Measurements from ENCODE around the gene PCYT2. TPM values are rescaled to one million over a fixed set of nuclear protein-coding genes. Genes with fewer than 3 reads are reported as not detected.

PCYT2 gene
- total and polyA plus RNA-seq, 2 donors (not counting 1 experiment from before 2014, with no cell fraction given), result 33.4 to 34.9 TPM

DNA sequence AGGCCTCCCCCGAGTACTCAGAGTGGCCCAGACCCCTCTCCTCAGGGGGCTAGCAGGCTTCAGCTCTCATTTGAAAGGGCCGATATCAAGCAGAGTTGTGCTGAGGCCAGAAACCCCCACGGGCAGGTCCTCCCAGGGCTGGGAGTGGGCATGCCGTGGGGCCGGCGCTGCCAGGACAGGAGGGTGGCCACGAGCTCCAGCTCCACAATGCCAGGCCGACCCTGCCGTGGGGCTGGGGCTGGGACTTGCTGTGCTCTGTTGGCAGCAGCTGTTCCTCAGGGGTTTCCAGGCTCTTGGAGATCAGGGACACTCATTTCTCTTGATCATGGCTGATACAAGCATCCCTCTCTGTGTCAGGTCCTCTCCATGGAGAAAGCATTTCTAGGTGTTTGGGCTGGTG lies 12.3 kb downstream of the PCYT2 start:
- no peaks in the 10 kb centered on the region for H3K9me3 Mint-ChIP-seq (ENCODE audit: insufficient read depth)
- peaks cover 5% of the 10 kb centered on the region for H3K4me1 Mint-ChIP-seq
- Histone ChIP-seq H3K79me2 (ENCODE audit: control insufficient read depth, insufficient read depth, low read length) (no peaks in the 10 kb centered on the region), H3K9ac (ENCODE audit: low read length) (no peak overlapping the region), H3K4me2 (replicated peaks; ENCODE audit: low read depth, low read length, poor library complexity, severe bottlenecking) (no peak overlapping the region), H3K4me1 (ENCODE audit: control insufficient read depth in 2 of 2, insufficient read depth in 2 of 2, low read length in 2 of 2) (peaks cover 6 to 15% of the 10 kb centered on the region in 2 donors), H2AFZ (ENCODE audit: insufficient read depth, low read depth, low read length, poor library complexity, severe bottlenecking) (no peak overlapping the region), H3K4me3 (ENCODE audit: control extremely low read depth in 1 of 5, extremely low read depth in 1 of 5, insufficient read depth in 1 of 5, low read depth in 2 of 5, low read length in 4 of 5) (no peak overlapping the region), H4K20me1 (ENCODE audit: control insufficient read depth, insufficient read depth, low read length, poor library complexity, severe bottlenecking) (no peaks in the 10 kb centered on the region), H3K27me3 (replicated peaks in 1 of 4; ENCODE audit: control extremely low read depth in 1 of 4, control insufficient read depth in 3 of 4, insufficient read depth in 4 of 4, low read length in 3 of 4) (peaks cover 0 to 20% (median 7%) of the 10 kb centered on the region in 4 experiments), H3K27ac (ENCODE audit: low read length in 2 of 2) (no peak overlapping the region), H3K36me3 (replicated peaks in 1 of 2; ENCODE audit: control extremely low read depth in 1 of 2, control insufficient read depth in 1 of 2, extremely low read depth in 1 of 2, insufficient read depth in 2 of 2, low read length in 1 of 2) (peaks cover 0 to 35% of the 10 kb centered on the region in 2 experiments), H3K9me3 (ENCODE audit: control extremely low read depth in 1 of 3, control insufficient read depth in 2 of 3, insufficient read depth in 1 of 3, low read length in 2 of 3) (no peaks in the 10 kb centered on the region)
- ChIA-PET POLR2A (no interaction called here), CTCF (interaction anchor here (1.1 kb wide), 1 partner anchor 30 kb away, joined by 3 read pairs; no protein-coding TSS in a partner anchor)
- DNase-seq (no peak), ATAC-seq (ENCODE audit: low read depth) (no peak)
- H3K27me3 Mint-ChIP-seq, result peaks cover 7% of the 10 kb centered on the region
- intact Hi-C loops (cut with micrococcal nuclease), result no loop called here
- H3K4me3 Mint-ChIP-seq, result no peak overlapping the region
- H3K27ac Mint-ChIP-seq, result no peak overlapping the region
- no peak for TF ChIP-seq EZH2 (IDR thresholded peaks at IDR 0.05; ENCODE audit: borderline replicate concordance, insufficient read depth, low read depth, low read length, poor library complexity, severe bottlenecking)
- TF ChIP-seq, protein P1, sequence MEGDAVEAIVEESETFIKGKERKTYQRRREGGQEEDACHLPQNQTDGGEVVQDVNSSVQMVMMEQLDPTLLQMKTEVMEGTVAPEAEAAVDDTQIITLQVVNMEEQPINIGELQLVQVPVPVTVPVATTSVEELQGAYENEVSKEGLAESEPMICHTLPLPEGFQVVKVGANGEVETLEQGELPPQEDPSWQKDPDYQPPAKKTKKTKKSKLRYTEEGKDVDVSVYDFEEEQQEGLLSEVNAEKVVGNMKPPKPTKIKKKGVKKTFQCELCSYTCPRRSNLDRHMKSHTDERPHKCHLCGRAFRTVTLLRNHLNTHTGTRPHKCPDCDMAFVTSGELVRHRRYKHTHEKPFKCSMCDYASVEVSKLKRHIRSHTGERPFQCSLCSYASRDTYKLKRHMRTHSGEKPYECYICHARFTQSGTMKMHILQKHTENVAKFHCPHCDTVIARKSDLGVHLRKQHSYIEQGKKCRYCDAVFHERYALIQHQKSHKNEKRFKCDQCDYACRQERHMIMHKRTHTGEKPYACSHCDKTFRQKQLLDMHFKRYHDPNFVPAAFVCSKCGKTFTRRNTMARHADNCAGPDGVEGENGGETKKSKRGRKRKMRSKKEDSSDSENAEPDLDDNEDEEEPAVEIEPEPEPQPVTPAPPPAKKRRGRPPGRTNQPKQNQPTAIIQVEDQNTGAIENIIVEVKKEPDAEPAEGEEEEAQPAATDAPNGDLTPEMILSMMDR (IDR thresholded peaks at IDR 0.05), result no peak
- WGBS (ENCODE audit: insufficient coverage), result 100% methylated on average over 9 of the region's 9 CpGs

DNA sequence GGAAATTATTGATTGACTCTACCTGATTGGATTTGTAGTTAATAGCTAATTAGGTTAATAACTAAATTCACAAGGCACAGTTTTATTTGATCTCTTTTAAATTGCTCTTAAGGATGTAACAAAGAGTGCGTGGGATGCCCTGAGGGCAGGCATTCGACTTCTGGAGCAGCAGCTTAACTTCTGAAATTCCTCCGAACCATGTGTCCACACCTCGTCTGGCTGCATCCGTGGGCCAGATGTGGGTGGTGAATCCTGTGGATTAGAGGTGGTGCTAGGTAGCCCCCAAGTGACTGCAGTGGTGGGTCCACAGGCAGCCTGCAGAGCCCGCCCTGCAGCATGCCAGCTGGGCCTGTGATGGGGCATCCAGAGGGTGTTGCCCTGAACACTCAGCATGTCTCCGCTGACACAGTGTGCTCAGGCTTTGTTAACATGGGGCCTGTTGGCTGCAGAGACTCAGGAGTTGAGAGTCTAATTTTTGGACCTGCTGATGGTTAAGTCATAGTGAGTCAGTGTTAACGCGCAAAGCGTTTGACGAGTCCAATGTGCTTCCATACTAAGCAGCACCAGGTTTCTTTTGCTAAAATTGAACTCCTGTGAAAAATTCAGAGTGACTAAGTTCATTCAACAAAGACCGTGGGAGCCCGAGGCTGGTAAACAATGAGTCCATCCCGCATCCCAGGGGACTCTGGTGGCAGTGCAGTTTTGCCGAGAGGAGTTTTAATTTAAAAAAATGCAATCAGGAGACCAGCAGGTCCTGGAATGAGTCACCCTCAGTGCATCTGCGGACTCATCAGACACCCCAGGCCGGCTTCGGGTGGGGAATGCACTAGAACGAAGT lies 13.0 kb downstream of the PCYT2 start:
- H3K79me2 ChIP-seq (ENCODE audit: control insufficient read depth, insufficient read depth, low read length), result peaks cover 5% of the 10 kb centered on the region
- Mint-ChIP-seq H3K9me3 (ENCODE audit: insufficient read depth) (no peaks in the 10 kb centered on the region), H3K4me3 (no peak overlapping the region), H3K4me1 (peaks cover 6% of the 10 kb centered on the region), H3K27ac (no peak overlapping the region), H3K27me3 (peaks cover 7% of the 10 kb centered on the region)
- ATAC-seq (ENCODE audit: low read depth) (no peak), DNase-seq (no peak)
- H3K27ac ChIP-seq (ENCODE audit: low read length in 2 of 2), result no peak overlapping the region
- peaks cover 9 to 15% of the 10 kb centered on the region in 2 donors for H3K4me1 ChIP-seq (ENCODE audit: control insufficient read depth in 2 of 2, insufficient read depth in 2 of 2, low read length in 2 of 2)
- intact Hi-C loops (cut with micrococcal nuclease), result no loop called here
- H3K4me3 ChIP-seq (ENCODE audit: control extremely low read depth in 1 of 5, extremely low read depth in 1 of 5, insufficient read depth in 1 of 5, low read depth in 2 of 5, low read length in 4 of 5), result no peak overlapping the region
- no peak overlapping the region for H3K9ac ChIP-seq (ENCODE audit: low read length)
- H3K27me3 ChIP-seq (replicated peaks in 1 of 4; ENCODE audit: control extremely low read depth in 1 of 4, control insufficient read depth in 3 of 4, insufficient read depth in 4 of 4, low read length in 3 of 4), result peaks cover 0 to 20% (median 7%) of the 10 kb centered on the region in 4 experiments
- no peak overlapping the region for H3K4me2 ChIP-seq (replicated peaks; ENCODE audit: low read depth, low read length, poor library complexity, severe bottlenecking)
- H3K9me3 ChIP-seq (ENCODE audit: control extremely low read depth in 1 of 3, control insufficient read depth in 2 of 3, insufficient read depth in 1 of 3, low read length in 2 of 3), result no peaks in the 10 kb centered on the region
- 94% methylated on average over 19 of the region's 19 CpGs for WGBS (ENCODE audit: insufficient coverage)
- no peak overlapping the region for H2AFZ ChIP-seq (ENCODE audit: insufficient read depth, low read depth, low read length, poor library complexity, severe bottlenecking)
- TF ChIP-seq, protein P1 (IDR thresholded peaks at IDR 0.05), result no peak
- TF ChIP-seq EZH2 (IDR thresholded peaks at IDR 0.05; ENCODE audit: borderline replicate concordance, insufficient read depth, low read depth, low read length, poor library complexity, severe bottlenecking), result no peak
- ChIA-PET POLR2A (no interaction called here), CTCF (interaction anchor here (1.1 kb wide), 1 partner anchor 29 kb away, joined by 3 read pairs; no protein-coding TSS in a partner anchor)
- H3K36me3 ChIP-seq (replicated peaks in 1 of 2; ENCODE audit: control extremely low read depth in 1 of 2, control insufficient read depth in 1 of 2, extremely low read depth in 1 of 2, insufficient read depth in 2 of 2, low read length in 1 of 2), result peaks cover 2 to 35% of the 10 kb centered on the region in 2 experiments
- no peaks in the 10 kb centered on the region for H4K20me1 ChIP-seq (ENCODE audit: control insufficient read depth, insufficient read depth, low read length, poor library complexity, severe bottlenecking)
